GM21381 (cell line): ENCODE data around the gene CETN3.
A peak's percentile ranks its signal among the peaks of the same experiment; 100 is the strongest.
"Not testable (repeated sequence)": the region's sequence is repeated elsewhere in the genome, so short reads cannot be mapped to it uniquely, and the experiment has no call there.

Source experiments
- ATAC-seq: cut with Tn5 transposase; IDR thresholded peaks from one replicate; pipeline ENCODE4 v1.9.1; 2021; ENCODE audit warnings: mild to moderate bottlenecking, moderate library complexity; ENCODE audit not compliant: unreplicated experiment

CETN3 gene

DNA sequence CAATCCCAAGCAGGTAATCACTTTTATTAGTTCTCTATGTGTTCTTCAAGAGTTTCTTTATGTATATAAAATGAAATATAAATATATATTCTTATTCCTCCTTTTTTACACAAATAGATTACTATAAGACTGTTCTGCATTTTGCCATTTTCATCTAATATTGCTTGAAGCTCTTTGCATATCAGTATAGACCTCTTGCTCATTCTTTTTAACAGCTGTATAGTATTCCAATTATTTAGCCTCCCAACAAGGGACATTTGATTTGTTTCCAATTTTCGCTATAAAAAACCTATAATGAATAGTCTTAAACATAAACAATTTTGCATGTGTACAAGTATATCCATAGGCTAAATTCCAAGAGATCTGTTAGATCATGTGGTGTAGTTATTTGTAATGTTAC, 25.2 kb downstream of the CETN3 start:
- ATAC-seq, result no peak

DNA sequence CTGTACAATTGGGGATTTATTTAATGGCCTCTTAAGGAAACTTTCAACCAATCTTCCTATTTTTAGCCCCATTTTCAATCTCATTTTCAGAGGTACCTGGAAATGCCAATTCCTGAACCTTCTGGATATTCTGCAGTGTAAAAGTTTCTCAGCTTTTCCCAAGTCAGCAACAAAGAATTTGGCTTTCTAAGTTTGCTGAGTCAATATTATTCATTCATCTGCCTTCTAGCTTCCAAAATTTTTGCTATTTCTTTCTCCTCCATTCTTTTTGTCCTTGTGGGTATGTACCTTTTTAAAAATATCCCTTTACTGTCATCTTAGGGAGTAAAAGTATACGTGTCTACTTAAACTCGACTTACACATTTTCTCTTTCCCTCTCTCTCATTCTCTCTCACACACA, 25.7 kb downstream of the CETN3 start:
- no peak for ATAC-seq

DNA sequence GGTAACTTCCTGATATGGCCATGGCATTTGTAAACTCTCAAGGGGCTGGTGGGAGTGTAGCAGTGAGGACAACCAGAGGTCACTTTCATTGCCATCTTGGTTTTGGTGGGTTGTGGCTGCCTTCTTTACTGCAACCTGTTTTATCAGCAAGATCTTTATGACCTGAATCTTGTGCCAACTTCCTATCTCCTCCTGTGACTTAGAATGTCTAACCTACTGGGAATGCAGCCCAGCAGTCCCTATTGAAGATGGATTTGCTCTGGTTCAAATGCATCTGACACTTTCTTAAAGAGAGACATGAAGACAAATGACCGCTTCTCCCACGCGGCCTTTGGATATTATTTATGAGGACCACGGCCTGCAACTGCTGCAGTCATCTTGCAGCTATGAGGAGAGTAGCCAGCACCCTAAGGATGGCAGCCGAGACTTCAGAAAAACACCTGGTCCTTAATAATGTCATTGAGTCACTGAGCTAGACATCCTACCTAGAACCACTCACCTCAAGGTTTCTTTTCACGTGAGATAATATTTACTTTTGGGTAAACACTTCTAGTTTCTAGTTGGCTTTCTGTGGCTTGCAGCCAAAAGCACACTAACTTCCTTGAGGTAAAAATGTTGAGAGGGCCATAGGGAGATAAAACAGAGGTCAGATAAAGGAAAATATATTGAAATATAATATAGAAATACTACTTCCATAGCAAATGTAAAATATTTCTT, 28.2 kb downstream of the CETN3 start:
- ATAC-seq, result no peak

GRCh38 chr5:90379652-90380051, 29.9 kb downstream of the CETN3 start:
- no peak for ATAC-seq

DNA sequence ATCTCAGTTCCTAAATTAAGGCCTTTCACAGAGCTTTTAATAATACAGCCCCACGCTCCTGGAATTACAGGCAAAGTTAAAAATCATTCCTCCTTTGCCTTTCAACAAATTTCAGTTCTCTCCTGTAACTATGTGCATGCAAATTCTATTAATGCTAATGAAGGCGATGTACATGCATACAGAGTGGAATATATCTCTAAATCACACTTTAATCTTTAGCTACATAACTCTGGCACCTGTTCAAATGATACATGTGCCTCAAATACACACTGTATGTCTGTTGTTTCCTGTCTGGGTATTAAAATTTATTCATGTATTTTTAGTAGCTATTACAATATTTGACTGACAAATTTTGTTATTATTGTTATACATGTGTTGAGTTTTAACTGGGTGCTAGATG, 30.8 kb downstream of the CETN3 start:
- no peak for ATAC-seq

DNA sequence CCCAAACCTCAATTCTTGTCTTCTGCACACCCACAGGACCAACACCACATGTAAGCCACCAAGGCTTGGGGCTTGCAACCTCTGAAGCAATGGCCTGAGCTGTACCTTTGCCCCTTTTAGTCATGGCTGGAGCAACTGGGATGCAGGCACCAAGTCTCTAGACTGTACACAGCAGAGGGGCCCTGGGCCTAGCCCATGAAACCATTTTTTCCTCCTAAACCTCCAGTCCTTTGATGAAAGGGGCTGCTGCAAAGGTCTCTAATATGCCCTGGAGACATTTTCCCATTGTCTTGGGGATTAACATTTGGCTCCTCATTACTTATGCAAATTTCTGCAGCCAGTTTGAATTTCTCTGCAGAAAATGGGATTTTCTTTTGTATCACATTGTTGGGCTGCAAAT, 38.3 kb downstream of the CETN3 start:
- not testable (repeated sequence) for ATAC-seq

DNA sequence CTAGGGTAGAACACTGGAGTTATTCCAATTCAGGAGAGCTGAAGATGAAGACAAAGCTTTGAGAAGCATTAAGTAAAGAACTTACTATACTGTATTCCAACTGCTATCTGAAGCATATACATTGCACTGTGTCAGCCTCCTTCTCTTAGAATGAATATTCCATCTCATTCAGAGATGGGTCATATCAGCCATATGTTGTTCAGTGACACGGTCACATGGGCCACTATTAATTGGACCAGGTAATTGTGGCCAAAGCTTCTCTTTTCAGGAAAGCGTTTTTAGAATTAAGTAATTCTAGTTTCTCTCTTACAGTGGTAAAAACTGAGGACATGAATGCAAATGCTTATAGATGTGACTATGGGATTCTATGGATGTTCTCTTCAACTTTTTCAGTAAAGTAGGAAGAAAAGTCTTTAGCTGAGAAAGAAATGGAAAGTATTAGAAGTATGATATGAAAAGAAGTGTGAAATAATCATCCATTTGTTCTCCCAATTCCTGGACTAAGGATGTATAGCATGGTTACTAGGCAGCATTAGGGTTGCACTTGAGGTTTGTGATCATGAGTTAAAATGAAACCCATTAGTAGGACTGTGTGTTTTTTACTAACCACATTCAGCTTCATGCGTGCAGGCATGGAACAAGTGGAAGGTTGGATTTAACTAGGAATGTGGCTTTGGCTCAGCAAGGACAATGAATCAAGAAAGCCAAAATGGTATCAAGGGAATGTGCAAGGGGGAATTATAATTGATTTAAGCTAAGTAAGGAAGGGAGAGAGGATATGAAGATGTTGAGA, 40.9 kb downstream of the CETN3 start:
- ATAC-seq, result peak; percentile 81

DNA sequence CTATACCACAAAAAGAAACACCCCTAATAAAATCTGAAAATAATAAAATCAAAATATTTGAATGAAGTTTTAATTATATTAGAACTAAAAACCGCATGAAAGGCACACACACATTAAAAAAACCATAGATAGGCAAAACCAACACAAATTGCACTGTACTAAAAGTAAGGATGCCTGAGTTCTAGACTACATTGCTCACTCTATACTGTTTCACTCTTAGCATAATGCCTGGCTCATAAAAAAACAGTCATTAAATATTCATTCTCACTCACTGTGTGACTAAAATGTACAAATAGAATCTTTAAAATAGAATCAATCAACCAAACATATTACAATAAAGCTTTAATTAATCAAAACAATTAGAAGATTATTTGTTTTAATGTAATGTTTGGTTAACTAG, 41.7 kb downstream of the CETN3 start:
- no peak for ATAC-seq

DNA sequence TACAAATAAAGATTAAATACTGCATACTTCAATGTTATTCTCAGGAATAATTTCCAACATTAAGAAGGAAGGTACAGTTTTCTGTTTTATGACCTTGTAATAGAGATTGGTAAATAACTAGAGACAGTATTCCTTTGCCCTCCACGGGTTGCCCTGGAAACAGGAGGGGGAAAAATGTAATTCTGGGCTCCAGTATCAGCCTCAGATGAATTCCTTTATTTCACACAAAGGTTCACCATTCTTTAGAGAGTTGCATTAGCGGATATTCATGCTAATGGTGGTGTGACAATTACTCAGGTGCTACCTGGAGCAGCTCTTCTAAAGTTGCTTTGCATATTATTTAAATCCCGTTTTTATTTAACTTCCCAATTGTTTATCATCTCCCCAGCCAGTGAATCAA, 42.6 kb downstream of the CETN3 start:
- ATAC-seq, result no peak

DNA sequence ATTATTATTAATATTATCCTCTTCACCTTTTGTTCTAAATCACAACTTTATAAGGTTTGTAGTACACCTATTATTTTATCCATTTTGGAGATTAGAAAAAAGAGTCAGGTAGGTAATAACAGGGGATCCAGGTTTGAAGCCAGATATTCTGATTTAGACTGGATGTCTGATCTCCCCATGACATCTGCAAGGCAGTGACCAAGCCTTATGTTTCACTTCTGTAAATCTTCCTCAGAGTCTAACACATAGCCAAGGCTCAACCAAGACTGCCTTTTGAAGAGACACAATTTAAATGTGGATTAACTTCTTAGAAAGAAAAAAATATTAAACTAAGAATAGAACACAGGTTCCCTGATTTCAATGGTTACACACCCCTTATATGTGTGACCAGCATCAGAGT, 44.2 kb downstream of the CETN3 start:
- no peak for ATAC-seq

DNA sequence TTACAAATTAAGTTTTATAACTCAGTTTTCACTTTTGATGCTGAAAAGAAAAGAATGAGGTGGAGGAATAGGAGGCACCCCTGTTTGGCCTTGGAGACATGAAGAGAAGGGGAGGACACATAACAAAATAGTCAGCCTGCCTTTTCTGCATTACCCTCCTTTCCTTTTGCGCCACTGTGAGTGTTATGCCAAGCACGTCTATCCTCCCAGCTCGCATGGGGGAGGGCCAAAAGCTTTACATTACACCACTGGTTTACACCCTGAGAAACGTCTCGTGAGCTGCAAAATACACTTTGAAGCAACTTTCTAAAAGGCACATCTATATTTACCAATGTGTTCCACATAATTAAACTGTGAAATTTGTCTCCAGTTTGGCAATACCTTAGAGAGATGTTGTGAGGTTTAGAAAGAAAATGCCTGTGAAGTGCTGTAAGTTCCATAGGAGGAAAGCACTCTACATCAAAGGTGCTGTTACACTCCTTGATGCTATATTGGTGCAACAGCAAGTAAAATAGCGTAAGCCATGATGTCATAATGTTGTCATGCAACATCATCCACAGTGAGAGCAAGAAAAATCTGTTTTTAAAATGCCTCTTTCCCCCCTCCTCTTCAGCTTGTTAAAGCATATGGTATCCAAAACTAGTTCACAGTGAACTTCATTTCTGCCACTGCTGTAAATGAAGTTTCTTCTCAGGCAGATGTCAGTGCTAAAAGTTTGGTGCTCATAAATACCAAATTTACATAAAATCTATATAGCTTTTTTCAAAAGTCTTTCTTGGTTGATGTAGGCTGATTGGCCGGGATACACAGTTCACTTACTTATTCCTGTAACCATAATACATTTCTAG, 50.3 kb downstream of the CETN3 start:
- ATAC-seq, result no peak

DNA sequence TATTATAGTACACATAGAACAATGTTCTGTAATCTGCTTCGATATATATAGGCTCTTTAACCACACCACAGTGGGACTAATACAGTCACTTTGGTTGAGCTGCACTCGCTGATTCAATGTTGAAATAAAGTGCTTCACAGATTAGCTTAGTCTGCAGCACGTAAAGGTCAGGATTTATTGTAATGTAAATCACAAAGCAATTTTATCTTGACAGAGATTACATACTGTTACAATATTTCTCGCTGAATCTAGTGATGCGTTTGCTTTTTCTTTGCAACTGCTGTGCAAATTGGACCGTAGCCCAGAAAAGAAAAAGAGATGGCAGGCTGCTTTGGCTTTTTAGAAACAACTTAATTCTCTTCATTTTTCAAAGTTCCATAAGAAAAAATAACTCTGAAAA, 52.9 kb downstream of the CETN3 start:
- ATAC-seq, result no peak

- ATAC-seq, result no peak
Observed at GRCh38 chr5:90356176-90356575, 53.4 kb downstream of the CETN3 start.

- no peak for ATAC-seq
Observed at GRCh38 chr5:90355635-90356034, 53.9 kb downstream of the CETN3 start.

GRCh38 chr5:90353254-90353653, 56.3 kb downstream of the CETN3 start:
- peak; percentile 95 for ATAC-seq

DNA sequence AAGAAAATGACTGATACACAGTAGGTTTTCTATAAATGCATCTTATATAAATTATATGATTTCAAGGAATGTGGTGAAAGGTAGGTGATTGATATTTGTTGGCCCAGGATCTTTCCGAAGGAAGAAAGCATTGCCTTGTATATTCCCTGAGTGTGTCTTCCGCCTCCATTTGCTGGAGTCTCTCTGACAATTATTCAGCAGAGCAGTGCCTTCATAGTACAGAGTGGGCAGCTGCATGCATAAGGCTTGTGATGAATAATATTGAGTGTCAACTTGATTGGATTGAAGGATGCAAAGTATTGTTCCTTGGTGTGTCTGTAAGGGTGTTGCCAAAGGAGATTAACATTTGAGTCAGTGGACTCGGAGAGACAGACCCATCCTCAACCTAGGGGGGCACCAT, 58.5 kb downstream of the CETN3 start:
- ATAC-seq, result no peak

DNA sequence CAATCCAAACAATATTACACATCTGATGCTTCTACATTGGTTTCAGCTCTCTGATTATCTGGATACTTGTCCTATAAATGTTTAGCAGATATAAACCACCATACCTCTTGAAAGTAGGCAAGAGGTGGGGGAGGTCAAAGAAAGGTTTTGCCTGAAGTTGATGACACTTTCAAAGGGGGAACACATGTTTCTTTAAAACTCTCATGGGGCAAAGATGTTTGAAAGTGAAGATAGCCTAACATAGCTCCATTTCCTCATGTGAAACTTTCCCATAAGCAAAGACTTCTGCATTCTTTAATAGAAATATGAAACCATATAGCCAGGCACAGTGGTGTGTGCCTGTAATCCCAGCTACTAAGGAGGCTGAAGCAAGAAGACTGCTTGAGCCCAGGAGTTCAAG, 62.1 kb downstream of the CETN3 start:
- ATAC-seq, result peak; percentile 69

DNA sequence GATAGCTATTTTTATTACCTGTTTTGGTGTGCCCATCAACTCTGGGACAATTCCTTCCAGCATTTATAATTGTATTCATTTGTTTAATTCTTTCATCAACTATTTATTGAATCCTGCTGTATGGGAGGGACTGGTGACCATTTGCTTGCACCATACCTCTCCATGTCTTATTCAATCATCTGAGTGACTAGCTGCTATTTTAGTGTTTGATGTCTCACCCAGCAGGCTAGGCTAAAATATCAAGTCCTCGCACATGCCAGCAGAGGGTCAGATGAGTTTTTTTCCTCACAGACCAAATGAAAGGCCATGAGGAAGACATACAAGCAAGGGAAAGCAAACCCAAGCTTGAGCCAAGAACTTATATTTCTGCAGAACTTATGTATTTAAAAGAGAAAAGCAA, 63.9 kb downstream of the CETN3 start:
- no peak for ATAC-seq

DNA sequence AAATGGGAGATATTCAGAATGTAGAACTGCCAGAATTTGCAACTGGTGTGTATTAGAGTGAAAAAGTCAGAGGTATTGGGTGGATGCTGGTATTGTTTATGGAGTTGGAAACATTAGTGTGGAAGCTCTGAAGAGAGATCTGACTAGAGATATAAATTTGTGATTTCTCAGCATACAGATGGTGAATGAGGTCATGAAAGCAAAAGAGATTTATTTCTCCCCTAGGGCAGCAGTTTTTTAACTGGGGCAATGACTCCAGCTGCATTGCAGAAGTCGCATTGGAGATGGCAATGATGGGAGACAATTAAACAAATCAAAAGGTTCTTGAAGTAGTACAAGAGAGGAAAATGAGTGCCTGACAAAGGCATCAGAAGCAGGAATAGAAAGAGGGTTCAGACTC, 64.9 kb downstream of the CETN3 start:
- no peak for ATAC-seq

- ATAC-seq, result not testable (repeated sequence)
Observed at GRCh38 chr5:90343731-90344130, 65.8 kb downstream of the CETN3 start.

DNA sequence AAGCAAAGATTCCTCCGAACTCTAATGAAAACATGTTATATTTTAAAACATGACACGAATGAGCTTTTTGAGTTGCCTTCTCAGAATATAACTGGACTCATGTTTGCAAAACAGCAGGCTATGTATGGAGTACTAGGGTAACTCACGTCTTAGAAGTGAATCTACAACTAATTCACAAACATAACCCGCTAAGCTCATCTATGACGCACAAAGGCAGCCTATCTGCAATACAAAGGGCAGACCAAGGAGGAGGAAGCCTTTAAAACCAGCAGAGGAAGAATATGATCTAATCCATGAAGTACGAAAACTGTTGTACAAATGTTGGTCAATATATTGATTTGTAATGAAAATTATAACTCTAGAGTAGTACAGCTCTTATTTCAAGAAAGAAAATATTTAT, 67.0 kb downstream of the CETN3 start:
- ATAC-seq, result no peak
